ENCODE results near the gene MYRIP. TPM values are rescaled to one million over a fixed set of nuclear protein-coding genes. Genes with fewer than 3 reads are reported as not detected.

The MYRIP gene
- total RNA-seq, 3 donors from 2014 or later = 2.3 to 4.8 (median 2.6) TPM

DNA sequence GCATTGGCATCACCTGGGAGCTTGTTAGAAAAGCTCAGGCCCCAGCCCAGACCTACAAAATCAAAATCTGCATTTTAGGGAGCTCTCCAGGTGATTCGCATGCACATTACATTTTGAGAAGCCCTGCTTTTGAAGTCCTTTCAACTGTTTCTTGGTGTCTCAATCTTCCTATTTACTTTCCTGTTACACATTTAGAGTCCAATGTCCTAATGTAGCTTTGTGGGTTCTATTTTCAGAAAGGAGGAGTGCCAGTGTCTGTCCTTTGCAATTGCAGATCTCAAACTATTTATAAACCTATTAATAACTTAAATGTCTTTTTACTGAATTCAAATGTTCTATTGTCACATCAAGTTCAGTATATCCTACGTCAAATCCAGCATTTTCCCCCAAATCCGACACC is 27.8 kb upstream of the MYRIP start:
- no peak for TF ChIP-seq POLR2AphosphoS5 (IDR thresholded peaks at IDR 0.05)
- TF ChIP-seq POLR2A (IDR thresholded peaks at IDR 0.05) = no peak
- TF ChIP-seq, protein P1, sequence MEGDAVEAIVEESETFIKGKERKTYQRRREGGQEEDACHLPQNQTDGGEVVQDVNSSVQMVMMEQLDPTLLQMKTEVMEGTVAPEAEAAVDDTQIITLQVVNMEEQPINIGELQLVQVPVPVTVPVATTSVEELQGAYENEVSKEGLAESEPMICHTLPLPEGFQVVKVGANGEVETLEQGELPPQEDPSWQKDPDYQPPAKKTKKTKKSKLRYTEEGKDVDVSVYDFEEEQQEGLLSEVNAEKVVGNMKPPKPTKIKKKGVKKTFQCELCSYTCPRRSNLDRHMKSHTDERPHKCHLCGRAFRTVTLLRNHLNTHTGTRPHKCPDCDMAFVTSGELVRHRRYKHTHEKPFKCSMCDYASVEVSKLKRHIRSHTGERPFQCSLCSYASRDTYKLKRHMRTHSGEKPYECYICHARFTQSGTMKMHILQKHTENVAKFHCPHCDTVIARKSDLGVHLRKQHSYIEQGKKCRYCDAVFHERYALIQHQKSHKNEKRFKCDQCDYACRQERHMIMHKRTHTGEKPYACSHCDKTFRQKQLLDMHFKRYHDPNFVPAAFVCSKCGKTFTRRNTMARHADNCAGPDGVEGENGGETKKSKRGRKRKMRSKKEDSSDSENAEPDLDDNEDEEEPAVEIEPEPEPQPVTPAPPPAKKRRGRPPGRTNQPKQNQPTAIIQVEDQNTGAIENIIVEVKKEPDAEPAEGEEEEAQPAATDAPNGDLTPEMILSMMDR (IDR thresholded peaks at IDR 0.05) = no peak
- intact Hi-C loops (cut with DNase I; ENCODE audit: low total_unique reads) = no loop called here
- DNase-seq (ENCODE audit: low spot score in 2 of 2) = no peak
- Histone ChIP-seq H3K36me3 (no peaks in the 10 kb centered on the region), H3K27me3 (no peaks in the 10 kb centered on the region), H3K4me1 (no peaks in the 10 kb centered on the region), H3K9me3 (peaks cover 0 to 3% of the 10 kb centered on the region in 2 donors), H3K27ac (no peak overlapping the region), H3K4me3 (no peak overlapping the region)

DNA sequence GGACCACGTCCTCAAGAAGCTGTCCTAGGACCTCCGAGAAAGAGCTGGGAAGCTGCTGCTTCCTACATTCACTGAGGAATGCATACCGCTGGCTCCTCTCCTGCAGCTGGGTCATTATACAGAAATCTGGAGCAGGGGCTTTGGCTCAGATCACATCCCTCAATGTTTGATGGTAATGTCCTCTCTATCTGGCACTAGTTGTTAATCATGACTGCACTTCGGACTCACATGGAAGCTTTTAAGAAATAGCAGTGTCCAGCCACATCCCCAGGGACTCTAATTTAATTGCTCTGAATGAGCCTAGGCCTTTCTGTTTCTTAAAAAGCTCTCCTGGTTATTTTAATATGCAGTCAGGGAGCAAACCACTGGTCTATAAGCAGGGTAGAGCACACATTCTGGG is 25.7 kb upstream of the MYRIP start:
- no peak overlapping the region for H3K27ac ChIP-seq
- TF ChIP-seq, protein P1 (IDR thresholded peaks at IDR 0.05) = no peak
- TF ChIP-seq POLR2A (IDR thresholded peaks at IDR 0.05) (no peak), POLR2AphosphoS5 (IDR thresholded peaks at IDR 0.05) (no peak)
- intact Hi-C loops (cut with DNase I; ENCODE audit: low total_unique reads) = no loop called here
- no peak overlapping the region for H3K4me3 ChIP-seq
- no peaks in the 10 kb centered on the region for H3K4me1 ChIP-seq
- H3K27me3 ChIP-seq = no peaks in the 10 kb centered on the region
- peaks cover 0 to 3% of the 10 kb centered on the region in 2 donors for H3K9me3 ChIP-seq
- no peak for DNase-seq (ENCODE audit: low spot score in 2 of 2)
- no peaks in the 10 kb centered on the region for H3K36me3 ChIP-seq

DNA sequence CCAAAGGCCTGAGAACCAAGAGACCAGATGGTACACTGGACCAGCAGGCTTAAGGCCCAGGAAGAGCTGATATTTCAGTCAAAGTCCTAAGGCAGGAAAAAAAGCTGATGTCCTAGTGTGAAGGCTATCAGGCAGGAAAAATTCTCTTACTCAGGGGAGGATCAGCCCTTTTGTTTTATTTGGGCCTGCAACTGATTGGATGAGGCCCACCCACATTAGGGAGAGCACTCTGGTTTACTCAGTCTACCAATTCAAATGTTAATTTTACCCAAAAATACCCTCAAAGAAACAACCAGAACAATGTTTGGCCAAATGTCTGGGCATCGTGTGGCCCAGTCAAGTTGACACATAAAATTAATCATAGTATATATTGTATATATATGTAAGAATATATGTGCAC is 24.5 kb upstream of the MYRIP start:
- Histone ChIP-seq H3K27ac (no peak overlapping the region), H3K9me3 (no peaks in the 10 kb centered on the region), H3K4me3 (no peak overlapping the region), H3K4me1 (no peaks in the 10 kb centered on the region), H3K36me3 (no peaks in the 10 kb centered on the region), H3K27me3 (no peaks in the 10 kb centered on the region)
- TF ChIP-seq POLR2AphosphoS5 (IDR thresholded peaks at IDR 0.05) (no peak), POLR2A (IDR thresholded peaks at IDR 0.05) (no peak)
- TF ChIP-seq, protein P1 (IDR thresholded peaks at IDR 0.05) = no peak
- no peak for DNase-seq (ENCODE audit: low spot score in 2 of 2)
- intact Hi-C loops (cut with DNase I; ENCODE audit: low total_unique reads) = no loop called here

DNA sequence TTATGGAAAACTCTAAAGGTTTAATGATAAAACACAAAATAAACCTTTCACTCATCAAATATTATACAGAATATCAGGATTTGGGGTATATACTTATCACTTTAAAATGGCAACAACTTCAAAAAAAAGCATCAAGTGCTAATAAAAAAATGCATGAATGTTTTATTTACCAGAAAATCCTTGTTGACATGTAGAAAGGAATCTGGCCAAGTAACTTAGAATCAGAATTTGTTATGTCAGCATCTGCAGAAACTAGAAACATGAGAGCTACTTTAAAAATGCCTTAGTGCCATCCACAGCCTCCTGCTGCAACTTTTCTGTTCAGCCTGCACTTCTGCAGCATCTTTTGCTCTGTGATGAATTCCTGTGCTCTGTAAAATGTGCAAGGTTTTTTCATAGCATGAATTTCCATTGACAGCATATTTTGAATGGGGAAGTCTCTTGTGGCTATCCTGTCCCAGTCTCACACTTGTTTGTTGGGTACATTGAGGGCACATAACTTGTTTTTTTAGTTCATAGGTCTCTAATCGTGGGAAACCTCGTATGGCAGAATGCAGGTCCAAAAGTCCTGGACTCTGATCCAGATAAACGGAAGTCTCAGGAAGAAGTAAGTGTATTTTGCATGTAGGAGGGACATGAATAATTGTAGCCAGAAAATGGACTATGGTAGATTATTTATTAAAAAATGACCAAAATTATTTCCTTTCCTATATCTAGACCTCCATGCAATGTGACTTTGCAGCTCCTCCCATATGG is 21.1 kb upstream of the MYRIP start:
- no peaks in the 10 kb centered on the region for H3K27me3 ChIP-seq
- H3K4me3 ChIP-seq = no peak overlapping the region
- intact Hi-C loops (cut with DNase I; ENCODE audit: low total_unique reads) = no loop called here
- H3K27ac ChIP-seq = no peak overlapping the region
- no peaks in the 10 kb centered on the region for H3K36me3 ChIP-seq
- no peaks in the 10 kb centered on the region for H3K4me1 ChIP-seq
- no peak for DNase-seq (ENCODE audit: low spot score in 2 of 2)
- no peaks in the 10 kb centered on the region for H3K9me3 ChIP-seq
- TF ChIP-seq POLR2AphosphoS5 (IDR thresholded peaks at IDR 0.05) = no peak
- no peak for TF ChIP-seq POLR2A (IDR thresholded peaks at IDR 0.05)
- TF ChIP-seq, protein P1 (IDR thresholded peaks at IDR 0.05) = no peak

DNA sequence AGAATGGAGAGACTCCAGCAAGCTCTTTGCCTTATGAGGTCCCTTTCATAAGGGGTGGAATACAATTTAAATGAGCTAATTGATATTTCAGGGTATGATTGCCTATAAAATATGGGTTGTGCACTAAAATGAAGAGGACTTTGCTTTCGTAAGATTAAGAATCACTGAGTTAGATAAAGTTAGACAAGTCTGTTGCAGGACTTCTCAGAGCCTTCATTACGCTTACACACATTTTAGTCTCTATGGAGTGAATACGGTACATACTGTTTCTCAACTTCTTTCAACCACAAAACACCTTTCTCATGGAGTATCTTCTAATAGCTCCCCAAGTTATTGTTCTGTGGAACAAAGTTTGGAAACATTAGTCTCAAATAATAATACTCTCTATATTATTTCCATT is 17.8 kb upstream of the MYRIP start:
- Histone ChIP-seq H3K4me1 (no peaks in the 10 kb centered on the region), H3K9me3 (no peaks in the 10 kb centered on the region), H3K4me3 (no peak overlapping the region), H3K27ac (no peak overlapping the region), H3K36me3 (no peaks in the 10 kb centered on the region), H3K27me3 (no peaks in the 10 kb centered on the region)
- DNase-seq (ENCODE audit: low spot score in 2 of 2) = no peak
- TF ChIP-seq POLR2A (IDR thresholded peaks at IDR 0.05) (no peak), POLR2AphosphoS5 (IDR thresholded peaks at IDR 0.05) (no peak)
- TF ChIP-seq, protein P1 (IDR thresholded peaks at IDR 0.05) = no peak
- intact Hi-C loops (cut with DNase I; ENCODE audit: low total_unique reads) = no loop called here
